D341Med (cell line): ENCODE measurements around the gene KIF13A.
A peak's percentile ranks its signal among the peaks of the same experiment; 100 is the strongest.
"Not testable (repeated sequence)": the region's sequence is repeated elsewhere in the genome, so short reads cannot be mapped to it uniquely, and the experiment has no call there.

Experiments used
- DNase-seq: peaks from one replicate; pipeline ENCODE4 v3.0.0; 2012; ENCODE audit warnings: low spot score

The KIF13A gene

DNA sequence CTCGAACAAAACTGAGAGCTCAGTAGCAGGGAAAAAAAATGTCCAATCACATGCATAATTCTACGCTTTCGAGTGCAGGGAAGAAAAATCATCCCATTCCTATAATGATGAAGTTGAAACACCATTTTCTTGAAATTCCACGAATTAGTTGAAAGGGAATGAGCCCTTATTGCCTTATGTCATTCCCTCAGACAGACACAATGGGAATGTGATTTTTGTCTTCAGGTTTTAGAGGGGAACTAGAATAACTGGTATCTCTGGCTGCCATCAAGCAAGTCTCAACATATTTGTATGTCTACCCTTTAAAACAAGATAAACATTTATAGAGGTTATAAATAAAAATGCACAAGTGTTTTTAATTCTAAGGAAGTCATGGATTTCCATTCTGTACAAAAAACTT lies 87.9 kb downstream of the KIF13A start:
- DNase-seq, result no peak

- no peak for DNase-seq
Observed at GRCh38 chr6:17897681-17898080, 89.8 kb downstream of the KIF13A start.

DNA sequence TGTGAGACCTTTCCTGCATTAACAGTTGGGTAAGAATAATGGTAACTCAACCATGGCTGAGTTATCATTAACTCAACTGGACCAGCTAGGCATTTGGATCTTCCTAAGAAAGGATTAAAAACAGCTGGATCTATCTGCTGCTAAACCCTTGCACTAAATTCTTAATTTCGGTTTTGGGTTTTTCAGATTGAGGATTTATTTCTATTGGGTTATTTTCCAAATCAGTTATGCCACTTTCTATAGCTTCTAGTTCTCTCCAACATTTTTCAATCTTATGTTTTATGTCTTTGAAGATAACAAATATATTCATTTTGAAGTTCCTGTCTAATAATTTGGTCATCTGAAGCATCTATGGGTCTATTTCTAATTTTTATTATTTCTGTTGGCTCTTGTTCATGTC lies 92.5 kb downstream of the KIF13A start:
- no peak for DNase-seq

DNA sequence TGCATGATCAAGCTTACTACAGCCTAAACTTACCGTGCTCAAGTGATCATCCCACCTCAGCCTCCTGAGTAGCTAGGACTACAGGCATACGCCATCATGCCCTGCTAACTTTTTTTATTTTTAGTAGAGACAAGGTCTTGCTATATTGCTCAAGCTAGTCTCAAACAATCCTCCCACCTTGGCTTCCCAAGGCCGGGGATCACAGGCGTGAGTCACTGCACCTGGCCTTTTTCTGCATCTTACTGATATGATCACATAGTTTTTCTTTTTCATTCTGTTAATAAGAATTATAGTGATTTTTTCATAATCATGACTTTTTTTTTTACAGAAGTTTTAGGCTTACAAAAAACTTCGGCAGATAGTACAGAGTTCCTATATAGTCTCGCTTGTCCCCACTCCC lies 93.2 kb downstream of the KIF13A start:
- no peak for DNase-seq

GRCh38 chr6:17892097-17892686 lies 95.2 kb downstream of the KIF13A start:
- DNase-seq, result no peak

- no peak for DNase-seq
Observed at GRCh38 chr6:17890309-17890708, 97.1 kb downstream of the KIF13A start.

- not testable (repeated sequence) for DNase-seq
Observed at GRCh38 chr6:17889777-17890176, 97.7 kb downstream of the KIF13A start.

- peak; percentile 45 for DNase-seq
Observed at GRCh38 chr6:17886891-17887290, 100.5 kb downstream of the KIF13A start.

DNA sequence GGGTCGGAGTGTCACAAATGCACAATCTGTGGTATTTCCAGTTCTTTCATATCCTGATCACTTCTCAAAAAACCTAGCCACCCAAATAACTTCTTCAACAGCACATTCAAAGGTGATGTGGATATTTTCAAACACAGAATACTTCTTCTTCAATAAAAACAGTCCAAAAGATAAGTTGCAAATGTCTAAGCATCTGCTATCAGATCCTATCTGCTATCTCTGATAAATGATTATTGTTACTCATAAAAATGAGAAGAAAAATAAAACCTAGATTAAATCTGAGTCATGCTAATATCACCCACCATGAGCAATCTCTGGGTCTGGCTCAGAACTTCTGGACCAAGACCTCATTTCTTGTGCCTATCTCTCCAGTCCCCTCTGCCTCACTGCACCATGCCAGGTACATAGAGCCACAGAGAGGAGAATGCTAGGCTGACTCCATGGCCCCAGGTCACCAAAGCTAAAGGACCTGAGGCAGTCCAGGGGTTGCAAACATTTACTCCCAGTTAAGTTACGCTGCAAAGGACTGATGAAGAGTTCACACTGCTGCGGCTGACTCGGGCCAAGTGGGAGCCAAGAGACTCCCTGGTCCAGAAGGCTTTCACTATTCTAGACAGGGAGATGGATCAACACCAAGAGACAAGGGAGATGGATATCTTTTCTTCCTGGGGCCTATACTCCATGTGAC lies 101.4 kb downstream of the KIF13A start:
- DNase-seq, result no peak

- DNase-seq, result no peak
Observed at GRCh38 chr6:17884498-17885478, 102.6 kb downstream of the KIF13A start.

GRCh38 chr6:17883665-17884497 lies 103.6 kb downstream of the KIF13A start:
- DNase-seq, result no peak

DNA sequence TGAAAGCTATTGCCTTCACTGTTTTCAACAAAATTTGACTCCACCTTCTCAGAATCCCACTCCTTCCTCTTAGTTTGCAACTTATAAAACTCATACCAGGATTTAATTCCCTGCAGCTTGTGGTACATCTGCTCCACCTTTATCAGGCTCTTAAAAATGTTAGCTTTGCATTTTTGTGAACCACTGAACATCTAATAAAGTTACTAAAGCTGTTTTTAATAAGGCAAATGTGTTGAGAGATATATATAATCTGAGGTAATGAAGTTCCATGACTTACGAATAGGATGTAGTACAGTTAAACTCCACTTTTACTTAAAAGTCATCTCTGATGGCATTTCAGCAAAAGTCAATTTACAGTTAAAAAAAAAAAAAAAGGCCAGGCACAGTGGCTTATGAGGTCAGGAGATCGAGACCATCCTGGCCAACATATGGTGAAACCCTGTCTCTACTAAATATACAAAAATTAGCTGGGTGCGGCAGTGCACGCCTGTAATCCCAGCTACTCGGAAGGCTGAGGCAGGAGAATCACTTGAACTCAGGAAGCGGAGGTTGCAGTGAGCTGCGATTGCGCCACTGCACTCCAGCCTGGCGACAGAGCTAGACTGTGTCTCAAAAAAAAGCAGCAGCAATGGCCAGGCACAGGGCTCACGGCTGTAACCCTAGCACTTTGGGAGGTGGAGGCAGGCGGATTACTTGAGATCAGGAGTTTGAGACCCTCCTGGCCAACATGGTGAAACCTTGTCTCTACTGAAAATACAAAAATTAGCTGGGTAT lies 106.2 kb downstream of the KIF13A start:
- no peak for DNase-seq

DNA sequence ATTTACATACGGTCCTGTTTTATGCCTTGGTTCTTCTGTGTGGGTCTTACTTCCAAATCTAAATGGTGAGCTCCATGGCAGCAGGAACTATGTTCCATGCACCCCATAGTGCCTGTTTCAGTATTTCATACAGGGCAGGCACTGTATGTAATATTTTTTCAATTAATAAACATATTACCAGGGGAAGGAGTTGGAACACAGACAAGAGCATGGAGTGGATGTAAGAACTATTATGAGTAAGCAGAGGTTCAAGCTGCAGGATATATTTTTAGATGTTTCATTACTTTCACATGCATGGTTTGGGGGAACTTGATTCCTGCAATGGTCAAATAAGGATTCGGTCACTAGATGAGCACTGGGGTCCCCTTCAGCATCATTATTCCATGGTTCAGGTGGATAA lies 108.3 kb downstream of the KIF13A start:
- DNase-seq, result no peak

DNA sequence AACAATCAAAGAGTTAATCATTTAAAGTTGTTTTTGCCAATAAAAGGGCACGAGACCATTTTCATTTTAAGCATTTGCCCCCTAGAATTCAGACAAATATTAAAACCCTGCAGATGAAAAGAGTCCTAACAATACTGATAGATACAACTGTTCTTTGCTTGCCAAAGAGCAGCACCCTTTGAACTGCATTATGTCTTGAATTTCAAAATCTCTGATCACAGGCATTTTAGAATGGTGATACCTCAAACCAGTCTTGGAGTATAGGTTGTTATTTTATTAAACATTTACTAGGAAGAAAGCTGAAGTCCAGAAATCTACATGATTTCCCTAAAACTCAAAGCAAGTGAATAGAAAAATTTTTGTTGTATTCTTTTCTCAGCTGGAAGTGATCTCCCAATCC lies 108.7 kb downstream of the KIF13A start:
- no peak for DNase-seq

- no peak for DNase-seq
Observed at GRCh38 chr6:17877895-17878440, 109.5 kb downstream of the KIF13A start.

DNA sequence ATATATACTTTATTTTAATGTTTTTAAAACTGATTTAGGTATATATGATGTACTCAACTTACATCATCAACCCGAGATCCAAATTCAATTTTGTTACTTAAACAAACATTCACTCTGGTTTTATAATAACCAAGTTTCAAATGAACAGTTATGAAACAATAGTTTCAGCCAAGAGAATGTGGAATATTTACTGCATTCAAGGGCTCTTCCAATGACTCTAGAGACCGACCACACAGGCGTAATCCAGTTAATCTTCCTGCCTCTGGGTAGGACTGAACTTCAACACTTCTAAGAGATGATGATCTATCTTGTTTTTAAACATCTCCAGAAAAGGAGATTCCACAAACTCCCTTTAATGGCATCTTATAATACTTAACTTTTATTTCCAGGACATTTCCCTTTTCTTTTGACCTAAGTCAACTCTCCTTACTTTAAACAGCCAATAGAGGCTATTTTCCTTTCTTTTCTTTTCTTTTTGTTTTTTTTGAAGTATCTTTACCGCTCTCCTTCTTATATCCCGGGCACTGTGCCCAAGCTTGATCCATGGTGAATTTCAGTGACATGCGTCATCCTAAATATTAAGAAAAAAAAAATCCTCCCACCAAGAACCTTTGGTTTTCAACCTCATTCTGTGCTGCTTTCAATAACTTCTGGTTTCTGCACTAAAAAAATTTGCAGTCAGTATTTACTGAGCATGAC lies 110.1 kb downstream of the KIF13A start:
- DNase-seq, result no peak

DNA sequence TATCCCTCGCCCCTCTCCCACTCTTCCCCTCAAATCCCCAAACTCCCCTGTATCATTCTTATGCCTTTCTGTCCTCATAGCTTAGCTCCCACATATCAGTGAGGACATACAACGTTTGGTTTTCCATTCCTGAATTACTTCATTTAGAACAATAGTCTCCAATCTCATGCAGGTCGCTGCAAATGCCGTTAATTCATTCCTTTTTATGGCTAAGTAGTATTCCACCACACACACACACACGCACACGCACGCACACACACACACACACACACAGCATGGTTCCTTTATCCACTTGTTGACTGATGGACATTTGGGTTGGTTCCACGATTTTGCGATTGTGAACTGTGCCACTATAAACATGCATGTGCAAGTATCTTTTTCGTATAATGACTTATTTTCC lies 112.7 kb downstream of the KIF13A start:
- no peak for DNase-seq

- no peak for DNase-seq
Observed at GRCh38 chr6:17872908-17873307, 114.5 kb downstream of the KIF13A start.

DNA sequence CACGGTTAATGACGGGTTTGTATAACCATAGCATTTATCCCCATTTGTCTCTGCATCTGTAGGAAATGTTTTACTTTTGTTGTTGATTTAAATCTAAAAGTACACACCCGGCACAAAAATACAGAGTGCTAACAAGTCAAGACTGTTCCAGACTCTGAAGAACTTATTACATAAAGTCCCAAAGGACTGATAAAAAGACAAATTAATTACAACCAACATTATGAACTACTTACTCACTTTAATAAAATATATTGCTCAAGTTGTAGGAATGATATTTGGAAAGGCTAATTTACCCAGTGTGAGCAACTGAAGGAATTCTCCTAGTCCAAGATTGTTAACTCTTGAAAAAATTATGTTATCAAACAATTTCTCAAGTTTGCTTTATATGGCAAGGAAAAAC lies 115.6 kb downstream of the KIF13A start:
- DNase-seq, result no peak

- DNase-seq, result no peak
Observed at GRCh38 chr6:17871189-17871519, 116.3 kb downstream of the KIF13A start.
